ENCODE data around the gene CAP2.

Gene CAP2

GRCh38 chr6:17446713-17447112, 53.3 kb downstream of the CAP2 start:
- DNase-seq, result no peak

- DNase-seq, result peak in 1 of 3 experiments; percentile 37
These were observed 54.8 kb downstream of the CAP2 start for GRCh38 chr6:17448165-17448564.

- peak in 1 of 3 experiments; percentile 21 for DNase-seq
These were observed 57.0 kb downstream of the CAP2 start for GRCh38 chr6:17450397-17450796.

- DNase-seq, result peak in 2 of 3 experiments; percentile 59 to 73
These were observed 57.4 kb downstream of the CAP2 start for GRCh38 chr6:17450832-17451231.

- no peak for DNase-seq
These were observed 58.7 kb downstream of the CAP2 start for GRCh38 chr6:17452096-17452495.

- no peak for DNase-seq
These were observed 61.1 kb downstream of the CAP2 start for GRCh38 chr6:17454316-17455005.

- DNase-seq, result no peak
These were observed 62.5 kb downstream of the CAP2 start for GRCh38 chr6:17455919-17456318.

- no peak for DNase-seq
These were observed 63.3 kb downstream of the CAP2 start for GRCh38 chr6:17456711-17457110.

- no peak for DNase-seq
These were observed 64.0 kb downstream of the CAP2 start for GRCh38 chr6:17457405-17457804.

GRCh38 chr6:17457956-17458355, 64.6 kb downstream of the CAP2 start:
- DNase-seq, result no peak

- DNase-seq, result no peak
These were observed 65.6 kb downstream of the CAP2 start for GRCh38 chr6:17458966-17459365.

GRCh38 chr6:17460862-17461261, 67.5 kb downstream of the CAP2 start:
- no peak for DNase-seq

- no peak for DNase-seq
These were observed 72.8 kb downstream of the CAP2 start for GRCh38 chr6:17466147-17466546.

- DNase-seq, result no peak
These were observed 73.3 kb downstream of the CAP2 start for GRCh38 chr6:17466707-17467106.

GRCh38 chr6:17469006-17469832, 75.8 kb downstream of the CAP2 start:
- no peak for DNase-seq

GRCh38 chr6:17470202-17470937, 77.0 kb downstream of the CAP2 start:
- DNase-seq, result no peak

- DNase-seq, result no peak
These were observed 77.5 kb downstream of the CAP2 start for GRCh38 chr6:17470938-17471327.

- DNase-seq, result peak; percentile 7 to 59 (median 28)
These were observed 79.3 kb downstream of the CAP2 start for GRCh38 chr6:17472653-17473183.

GRCh38 chr6:17473554-17473953, 80.2 kb downstream of the CAP2 start:
- peak; percentile 15 to 80 (median 73) for DNase-seq

GRCh38 chr6:17474289-17474688, 80.9 kb downstream of the CAP2 start:
- no peak for DNase-seq

GRCh38 chr6:17475606-17476244, 82.3 kb downstream of the CAP2 start:
- peak in 1 of 3 experiments; percentile 8 for DNase-seq

GRCh38 chr6:17476511-17476910, 83.1 kb downstream of the CAP2 start:
- DNase-seq, result no peak

- DNase-seq, result no peak
These were observed 84.0 kb downstream of the CAP2 start for GRCh38 chr6:17477356-17477755.
